Neural crest cell (in vitro differentiated cells): ENCODE data around the gene EXOC3L2. TPM values are rescaled to one million over a fixed set of nuclear protein-coding genes. Genes with fewer than 3 reads are reported as not detected.

Experiments used
- DNase-seq: peaks from one replicate; pipeline ENCODE4 v3.0.0; 2021; ENCODE audit warnings: low read depth, mixed read lengths, low spot score
- H3K27ac Mint-ChIP-seq: one replicate; pipeline ENCODE4 v1.8.0; 2021; ENCODE audit warnings: mild to moderate bottlenecking, mixed read lengths; ENCODE audit not compliant: unreplicated experiment
- H3K27me3 Mint-ChIP-seq: 2 replicates; pipeline ENCODE4 v1.8.0; 2021; ENCODE audit warnings: low read depth, mild to moderate bottlenecking, mixed read lengths
- H3K36me3 Mint-ChIP-seq: 2 replicates; pipeline ENCODE4 v1.8.0; 2021; ENCODE audit warnings: low read depth, mild to moderate bottlenecking, mixed read lengths
- H3K4me1 Mint-ChIP-seq: 2 replicates; pipeline ENCODE4 v1.8.0; 2021; ENCODE audit warnings: mixed read lengths
- H3K4me3 Mint-ChIP-seq: one replicate; pipeline ENCODE4 v1.8.0; 2021; ENCODE audit warnings: mild to moderate bottlenecking, mixed read lengths
- H3K9me3 Mint-ChIP-seq: 2 replicates; pipeline ENCODE4 v1.8.0; 2021; ENCODE audit warnings: mixed read lengths
- CTCF ChIP-seq: fragments of 200-600 bp; sonication (generic); conservative IDR thresholded peaks from 2 replicates; pipeline ENCODE4 v1.5.0; 2021; ENCODE audit warnings: antibody characterized with exemption, mild to moderate bottlenecking
- total RNA-seq: library from RNA; stranded (reverse); gene quantifications from 2 replicates; pipeline ENCODE4 v1.2.1, GENCODE V29; 2021

Gene EXOC3L2
- total RNA-seq, 1 donor from 2014 or later, result 0.91 TPM

DNA sequence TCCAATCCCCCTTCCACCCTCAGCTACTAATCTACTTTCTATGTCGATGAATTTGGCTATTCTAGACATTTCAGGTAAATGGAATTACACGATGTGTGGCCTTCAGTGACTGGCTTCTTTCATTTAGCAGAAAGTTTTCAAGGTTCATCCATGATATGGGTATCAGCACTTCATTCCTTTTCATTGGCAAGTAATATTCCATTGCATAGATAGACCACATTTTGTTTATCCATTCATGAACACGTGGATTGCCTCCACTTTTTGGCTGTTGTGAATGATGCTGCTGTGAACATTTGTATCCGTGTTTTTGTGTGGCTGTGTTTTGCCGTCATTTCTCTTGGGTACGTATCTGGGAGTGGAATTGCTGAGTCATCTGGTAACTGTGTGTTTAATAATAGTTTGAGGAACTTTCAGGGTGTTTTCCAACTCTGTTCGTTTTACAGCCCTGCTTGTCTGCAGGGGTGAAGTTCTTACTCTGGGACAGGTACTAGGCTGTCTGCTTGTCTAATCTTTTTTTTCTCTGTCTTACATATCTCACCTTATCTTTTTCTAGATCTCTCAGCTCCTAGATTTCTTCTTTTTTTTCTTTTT, 38.3 kb upstream of the EXOC3L2 start:
- no peaks in the 10 kb centered on the region for H3K27me3 Mint-ChIP-seq
- no peak for DNase-seq
- no peak for TF ChIP-seq CTCF
- H3K9me3 Mint-ChIP-seq, result no peaks in the 10 kb centered on the region
- no peak overlapping the region for H3K4me3 Mint-ChIP-seq
- no peaks in the 10 kb centered on the region for H3K4me1 Mint-ChIP-seq
- H3K27ac Mint-ChIP-seq, result no peak overlapping the region
- peaks cover 26% of the 10 kb centered on the region for H3K36me3 Mint-ChIP-seq

DNA sequence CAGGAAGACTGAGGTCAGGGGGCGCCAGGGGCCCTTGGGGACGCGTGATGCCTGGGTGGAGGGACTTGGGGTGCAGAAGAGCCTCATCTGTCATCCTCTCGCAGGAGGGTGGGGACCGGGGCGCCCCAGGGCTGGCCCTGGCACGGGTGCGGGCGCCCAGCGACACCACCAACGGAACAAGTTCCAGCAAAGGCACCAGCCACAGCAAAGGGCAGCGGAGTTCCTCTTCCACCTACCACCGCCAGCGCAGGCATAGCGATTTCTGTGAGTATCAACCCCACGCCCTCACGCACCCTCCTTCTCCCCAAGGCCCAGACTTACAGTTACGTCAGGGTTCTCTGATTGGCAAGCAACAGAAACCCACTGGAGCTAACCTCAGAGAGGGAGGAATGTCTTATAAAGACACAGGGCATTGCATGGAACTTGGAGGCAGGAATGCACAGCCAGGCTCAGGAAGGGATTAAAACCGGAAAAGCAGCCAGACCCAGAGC, 35.3 kb upstream of the EXOC3L2 start:
- TF ChIP-seq CTCF, result no peak
- Mint-ChIP-seq H3K4me3 (no peak overlapping the region), H3K27me3 (no peaks in the 10 kb centered on the region), H3K36me3 (peaks cover 19% of the 10 kb centered on the region), H3K9me3 (no peaks in the 10 kb centered on the region), H3K27ac (no peak overlapping the region), H3K4me1 (no peaks in the 10 kb centered on the region)
- DNase-seq, result no peak

- no peaks in the 10 kb centered on the region for H3K4me1 Mint-ChIP-seq
- H3K9me3 Mint-ChIP-seq, result no peaks in the 10 kb centered on the region
- no peak for TF ChIP-seq CTCF
- no peak overlapping the region for H3K27ac Mint-ChIP-seq
- DNase-seq, result no peak
- no peak overlapping the region for H3K4me3 Mint-ChIP-seq
- peaks cover 16% of the 10 kb centered on the region for H3K36me3 Mint-ChIP-seq
- H3K27me3 Mint-ChIP-seq, result no peaks in the 10 kb centered on the region
Measured at GRCh38 chr19:45279587-45280192, 34.5 kb upstream of the EXOC3L2 start.

DNA sequence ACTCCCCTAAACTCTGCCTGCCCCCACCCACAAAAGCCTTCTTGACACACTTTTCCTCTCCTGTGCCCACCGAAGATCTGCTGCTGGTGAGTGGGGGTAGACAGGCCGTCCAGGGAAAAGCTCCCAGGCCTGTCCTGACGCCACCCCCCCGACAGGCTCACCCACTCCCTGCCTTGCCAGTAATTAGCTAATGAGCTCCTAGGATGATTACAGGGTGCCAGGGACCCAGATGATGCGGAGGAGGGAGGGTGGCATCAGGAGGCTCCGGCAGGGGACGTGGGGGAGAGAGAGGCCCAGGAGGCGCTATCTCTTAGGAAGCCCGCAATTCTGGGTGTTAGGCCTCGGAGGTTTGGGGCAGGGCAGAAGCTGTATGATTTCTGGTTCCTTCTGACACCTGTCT, 32.9 kb upstream of the EXOC3L2 start:
- Mint-ChIP-seq H3K9me3 (no peaks in the 10 kb centered on the region), H3K36me3 (peaks cover 13% of the 10 kb centered on the region), H3K4me1 (peaks cover 2% of the 10 kb centered on the region), H3K4me3 (no peak overlapping the region), H3K27ac (peak overlapping the region; percentile 35), H3K27me3 (no peaks in the 10 kb centered on the region)
- TF ChIP-seq CTCF, result no peak
- no peak for DNase-seq

DNA sequence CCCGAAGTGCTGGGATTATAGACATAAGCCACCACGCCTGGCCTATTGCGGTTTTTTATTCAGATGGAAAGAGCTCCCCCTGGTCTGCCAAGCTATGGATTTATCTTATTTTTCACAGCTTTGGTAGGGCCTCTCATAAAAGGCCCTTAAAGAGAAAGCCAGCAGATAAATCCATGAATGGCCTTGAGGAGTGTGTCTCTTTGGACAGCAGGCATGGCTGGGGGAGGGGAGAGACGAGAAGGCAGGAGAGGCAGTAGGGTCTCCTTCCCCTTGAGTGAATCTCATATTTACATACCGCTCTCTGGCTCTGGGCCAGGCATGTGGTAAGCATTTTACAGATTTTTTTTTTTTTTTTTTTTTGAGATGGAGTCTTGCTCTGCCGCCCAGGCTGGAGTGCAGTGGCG, 31.1 kb upstream of the EXOC3L2 start:
- Mint-ChIP-seq H3K36me3 (peaks cover 12% of the 10 kb centered on the region), H3K27ac (peak overlapping the region; percentile 45), H3K4me3 (no peak overlapping the region), H3K9me3 (no peaks in the 10 kb centered on the region), H3K4me1 (peaks cover 4% of the 10 kb centered on the region), H3K27me3 (no peaks in the 10 kb centered on the region)
- TF ChIP-seq CTCF, result no peak
- DNase-seq, result no peak
